ENCODE results near the gene TBL3. TPM values are rescaled to one million over a fixed set of nuclear protein-coding genes. Genes with fewer than 3 reads are reported as not detected.
"Not testable (repeated sequence)": the region's sequence is repeated elsewhere in the genome, so short reads cannot be mapped to it uniquely, and the experiment has no call there.

The TBL3 gene
- total and polyA plus RNA-seq, 2 donors, result 28.4 to 52.3 TPM

DNA sequence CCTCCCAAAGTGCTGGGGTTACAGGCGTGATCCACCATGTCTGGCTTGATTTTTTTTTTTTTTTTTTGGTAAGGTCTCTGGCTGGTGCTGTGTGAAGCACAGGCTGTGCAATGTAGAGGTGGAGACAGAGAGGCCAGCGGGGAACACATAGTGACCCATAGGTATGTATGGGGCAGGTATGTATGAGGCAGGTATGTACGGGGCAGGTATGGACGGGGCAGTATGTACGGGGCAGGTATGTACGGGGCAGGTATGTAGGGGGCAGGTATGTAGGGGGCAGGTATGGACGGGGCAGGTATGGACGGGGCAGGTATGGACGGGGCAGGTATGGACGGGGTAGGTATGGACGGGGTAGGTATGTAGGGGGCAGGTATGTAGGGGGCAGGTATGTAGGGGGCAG, 22.3 kb upstream of the TBL3 start:
- H3K27ac ChIP-seq (ENCODE audit: low read depth in 1 of 2, low read length in 1 of 2), result no peak overlapping the region
- no peak for DNase-seq (ENCODE audit: low read depth in 6 of 9, low spot score in 9 of 9)
- WGBS, result 98% methylated on average over 11 of the region's 11 CpGs
- H3K4me1 ChIP-seq (ENCODE audit: control insufficient read depth in 2 of 2, insufficient read depth in 2 of 2, low read length in 2 of 2), result no peaks in the 10 kb centered on the region
- H3K9me3 ChIP-seq (ENCODE audit: control insufficient read depth in 2 of 2, insufficient read depth in 1 of 2, low read length in 1 of 2), result no peaks in the 10 kb centered on the region
- no peak overlapping the region for H3K4me3 ChIP-seq (ENCODE audit: low read length in 2 of 2)
- H3K36me3 ChIP-seq (ENCODE audit: control insufficient read depth in 2 of 2, insufficient read depth in 2 of 2, low read length in 1 of 2), result no peaks in the 10 kb centered on the region
- H3K27me3 ChIP-seq (ENCODE audit: control insufficient read depth in 2 of 2, insufficient read depth in 1 of 2, low read length in 1 of 2), result peaks cover 0 to 6% of the 10 kb centered on the region in 2 donors

DNA sequence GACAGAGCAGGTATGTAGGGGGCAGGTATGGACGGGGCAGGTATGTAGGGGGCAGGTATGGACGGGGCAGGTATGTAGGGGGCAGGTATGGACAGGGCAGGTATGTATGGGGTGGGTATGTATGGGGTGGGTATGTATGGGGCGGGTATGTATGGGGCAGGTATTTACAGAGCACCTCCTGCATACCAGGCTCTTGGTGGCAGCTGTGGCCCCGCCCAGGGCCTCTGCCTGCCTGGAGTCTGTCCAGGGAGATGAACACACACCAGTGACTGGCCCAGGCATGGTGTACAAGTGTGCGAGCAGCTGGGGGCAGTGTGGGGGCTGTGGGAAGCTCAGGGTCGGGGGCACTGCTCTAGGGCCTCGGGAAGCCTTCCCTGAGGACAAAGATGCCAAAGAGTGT, 21.8 kb upstream of the TBL3 start:
- peaks cover 0 to 8% of the 10 kb centered on the region in 2 donors for H3K27me3 ChIP-seq (ENCODE audit: control insufficient read depth in 2 of 2, insufficient read depth in 1 of 2, low read length in 1 of 2)
- H3K36me3 ChIP-seq (ENCODE audit: control insufficient read depth in 2 of 2, insufficient read depth in 2 of 2, low read length in 1 of 2), result no peaks in the 10 kb centered on the region
- WGBS, result 93% methylated on average over 7 of the region's 7 CpGs
- H3K4me1 ChIP-seq (ENCODE audit: control insufficient read depth in 2 of 2, insufficient read depth in 2 of 2, low read length in 2 of 2), result no peaks in the 10 kb centered on the region
- H3K27ac ChIP-seq (ENCODE audit: low read depth in 1 of 2, low read length in 1 of 2), result no peak overlapping the region
- H3K9me3 ChIP-seq (ENCODE audit: control insufficient read depth in 2 of 2, insufficient read depth in 1 of 2, low read length in 1 of 2), result no peaks in the 10 kb centered on the region
- H3K4me3 ChIP-seq (ENCODE audit: low read length in 2 of 2), result no peak overlapping the region
- DNase-seq (ENCODE audit: low read depth in 6 of 9, low spot score in 9 of 9), result no peak

DNA sequence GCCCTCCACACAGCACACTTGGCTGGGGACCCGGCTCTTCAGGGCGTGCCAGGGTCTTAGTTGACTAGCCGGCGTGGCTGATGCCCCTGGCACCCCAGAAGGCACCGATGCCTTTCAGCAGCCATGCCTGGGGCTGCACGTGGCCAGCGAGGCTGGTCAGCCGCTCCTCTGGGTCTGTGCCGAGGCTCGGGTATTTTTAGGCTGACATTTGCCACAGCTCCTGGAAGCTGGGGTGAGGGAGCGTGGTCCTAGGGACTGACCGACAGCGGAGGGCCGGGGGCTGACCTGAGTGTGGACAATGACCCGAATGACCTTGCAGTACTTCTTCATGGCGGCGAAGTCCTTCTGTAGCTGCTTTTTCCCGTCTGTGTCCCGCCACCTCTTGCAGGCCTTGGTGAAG, 21.3 kb upstream of the TBL3 start:
- WGBS, result 95% methylated on average over 19 of the region's 19 CpGs
- Histone ChIP-seq H3K36me3 (ENCODE audit: control insufficient read depth in 2 of 2, insufficient read depth in 2 of 2, low read length in 1 of 2) (no peaks in the 10 kb centered on the region), H3K27ac (ENCODE audit: low read depth in 1 of 2, low read length in 1 of 2) (no peak overlapping the region), H3K9me3 (ENCODE audit: control insufficient read depth in 2 of 2, insufficient read depth in 1 of 2, low read length in 1 of 2) (no peaks in the 10 kb centered on the region), H3K4me3 (ENCODE audit: low read length in 2 of 2) (no peak overlapping the region), H3K4me1 (ENCODE audit: control insufficient read depth in 2 of 2, insufficient read depth in 2 of 2, low read length in 2 of 2) (no peaks in the 10 kb centered on the region), H3K27me3 (ENCODE audit: control insufficient read depth in 2 of 2, insufficient read depth in 1 of 2, low read length in 1 of 2) (peaks cover 0 to 8% of the 10 kb centered on the region in 2 donors)
- no peak for DNase-seq (ENCODE audit: low read depth in 6 of 9, low spot score in 9 of 9)

DNA sequence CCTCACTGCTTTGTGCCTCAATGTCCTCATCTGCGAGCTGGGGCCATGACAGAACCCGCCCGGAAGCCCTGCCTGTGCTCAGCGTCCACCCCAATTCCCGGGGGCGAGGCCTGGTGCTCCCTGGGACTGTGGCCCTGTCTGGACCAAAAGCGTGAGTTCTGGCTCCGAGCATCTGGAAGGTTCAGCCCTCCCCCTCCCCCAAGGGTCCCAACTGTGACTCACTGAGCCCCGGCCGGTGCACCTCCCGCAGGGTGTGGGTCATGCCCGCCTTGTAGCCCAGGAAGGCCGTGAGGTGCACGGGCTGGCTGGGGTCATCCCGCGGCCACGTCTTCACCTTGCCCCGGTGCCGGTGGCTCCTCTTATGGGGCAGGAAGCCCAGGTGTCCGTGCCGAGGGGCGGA, 18.1 kb upstream of the TBL3 start:
- no peak overlapping the region for H3K27ac ChIP-seq (ENCODE audit: low read depth in 1 of 2, low read length in 1 of 2)
- no peak for DNase-seq (ENCODE audit: low read depth in 6 of 9, low spot score in 9 of 9)
- H3K27me3 ChIP-seq (ENCODE audit: control insufficient read depth in 2 of 2, insufficient read depth in 1 of 2, low read length in 1 of 2), result peaks cover 1 to 17% of the 10 kb centered on the region in 2 donors
- H3K9me3 ChIP-seq (ENCODE audit: control insufficient read depth in 2 of 2, insufficient read depth in 1 of 2, low read length in 1 of 2), result peaks cover 0 to 1% of the 10 kb centered on the region in 2 donors
- H3K4me3 ChIP-seq (ENCODE audit: low read length in 2 of 2), result no peak overlapping the region
- H3K4me1 ChIP-seq (ENCODE audit: control insufficient read depth in 2 of 2, insufficient read depth in 2 of 2, low read length in 2 of 2), result peaks cover 0 to 1% of the 10 kb centered on the region in 2 donors
- no peaks in the 10 kb centered on the region for H3K36me3 ChIP-seq (ENCODE audit: control insufficient read depth in 2 of 2, insufficient read depth in 2 of 2, low read length in 1 of 2)
- 94% methylated on average over 22 of the region's 22 CpGs for WGBS

DNA sequence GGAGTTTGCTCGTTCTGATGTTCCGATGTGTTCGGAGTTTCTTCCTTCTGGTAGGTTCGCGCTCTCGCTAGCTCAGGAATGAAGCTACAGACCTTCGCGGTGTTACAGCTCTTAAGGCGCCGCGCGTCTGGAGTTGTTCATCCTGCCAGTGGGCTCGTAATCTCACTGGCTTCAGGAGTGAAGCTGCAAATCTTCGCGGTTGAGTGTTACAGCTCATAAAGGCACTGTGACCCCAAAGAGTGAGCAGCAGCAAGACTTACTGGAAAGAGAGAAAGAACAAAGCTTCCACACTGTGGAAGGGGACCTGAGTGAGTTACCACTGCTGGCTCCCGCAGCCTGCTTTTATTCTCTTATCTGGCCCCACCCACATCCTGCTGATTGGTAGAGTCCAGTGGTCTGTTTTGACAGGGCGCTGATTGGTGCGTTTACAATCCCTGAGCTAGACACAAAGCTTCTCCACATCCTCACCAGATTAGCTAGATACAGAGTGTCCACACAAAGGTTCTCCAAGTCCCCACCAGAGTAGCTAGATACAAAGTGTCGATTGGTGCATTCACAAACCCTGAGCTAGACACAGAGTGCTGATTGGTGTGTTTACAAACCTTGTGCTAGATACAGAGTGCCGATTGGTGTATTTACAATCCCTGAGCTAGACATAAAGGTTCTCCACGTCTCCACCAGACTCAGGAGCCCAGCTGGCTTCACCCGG, 14.3 kb upstream of the TBL3 start:
- WGBS, result 95% methylated on average over 22 of the region's 22 CpGs
- not testable (repeated sequence) for H3K4me3 ChIP-seq (ENCODE audit: low read length in 2 of 2)

DNA sequence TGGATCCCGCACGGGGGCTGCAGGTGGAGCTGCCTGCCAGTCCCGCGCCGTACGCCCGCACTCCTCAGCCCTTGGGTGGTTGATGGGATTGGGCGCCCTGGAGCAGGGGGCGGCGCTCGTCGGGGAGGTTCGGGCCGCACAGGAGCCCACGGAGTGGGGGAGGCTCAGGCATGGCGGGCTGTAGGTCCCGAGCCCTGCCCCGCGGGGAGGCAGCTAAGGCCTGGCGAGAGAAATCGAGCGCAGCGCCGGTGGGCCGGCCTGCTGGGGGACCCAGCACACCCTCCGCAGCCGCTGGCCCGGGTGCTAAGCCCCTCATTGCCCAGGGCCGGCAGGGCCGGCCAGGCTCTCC, 13.7 kb upstream of the TBL3 start:
- not testable (repeated sequence) for DNase-seq (ENCODE audit: low read depth in 6 of 9, low spot score in 9 of 9); H3K27ac ChIP-seq (ENCODE audit: low read depth in 1 of 2, low read length in 1 of 2); H3K4me3 ChIP-seq (ENCODE audit: low read length in 2 of 2); H3K9me3 ChIP-seq (ENCODE audit: control insufficient read depth in 2 of 2, insufficient read depth in 1 of 2, low read length in 1 of 2)
- H3K4me1 ChIP-seq (ENCODE audit: control insufficient read depth in 2 of 2, insufficient read depth in 2 of 2, low read length in 2 of 2), result peaks cover 9 to 29% of the 10 kb centered on the region in 2 donors
- peaks cover 19 to 28% of the 10 kb centered on the region in 2 donors for H3K36me3 ChIP-seq (ENCODE audit: control insufficient read depth in 2 of 2, insufficient read depth in 2 of 2, low read length in 1 of 2)
- 79% methylated on average over 30 of the region's 30 CpGs for WGBS
- H3K27me3 ChIP-seq (ENCODE audit: control insufficient read depth in 2 of 2, insufficient read depth in 1 of 2, low read length in 1 of 2), result peaks cover 2 to 15% of the 10 kb centered on the region in 2 donors

More for the DNA sequence above, 14.3 kb upstream of the TBL3 start:
- not testable (repeated sequence) for H3K27ac ChIP-seq (ENCODE audit: low read depth in 1 of 2, low read length in 1 of 2); H3K9me3 ChIP-seq (ENCODE audit: control insufficient read depth in 2 of 2, insufficient read depth in 1 of 2, low read length in 1 of 2); DNase-seq (ENCODE audit: low read depth in 6 of 9, low spot score in 9 of 9)
- Histone ChIP-seq H3K4me1 (ENCODE audit: control insufficient read depth in 2 of 2, insufficient read depth in 2 of 2, low read length in 2 of 2) (peaks cover 9 to 24% of the 10 kb centered on the region in 2 donors), H3K27me3 (ENCODE audit: control insufficient read depth in 2 of 2, insufficient read depth in 1 of 2, low read length in 1 of 2) (peaks cover 2 to 19% of the 10 kb centered on the region in 2 donors), H3K36me3 (ENCODE audit: control insufficient read depth in 2 of 2, insufficient read depth in 2 of 2, low read length in 1 of 2) (peaks cover 14 to 22% of the 10 kb centered on the region in 2 donors)

DNA sequence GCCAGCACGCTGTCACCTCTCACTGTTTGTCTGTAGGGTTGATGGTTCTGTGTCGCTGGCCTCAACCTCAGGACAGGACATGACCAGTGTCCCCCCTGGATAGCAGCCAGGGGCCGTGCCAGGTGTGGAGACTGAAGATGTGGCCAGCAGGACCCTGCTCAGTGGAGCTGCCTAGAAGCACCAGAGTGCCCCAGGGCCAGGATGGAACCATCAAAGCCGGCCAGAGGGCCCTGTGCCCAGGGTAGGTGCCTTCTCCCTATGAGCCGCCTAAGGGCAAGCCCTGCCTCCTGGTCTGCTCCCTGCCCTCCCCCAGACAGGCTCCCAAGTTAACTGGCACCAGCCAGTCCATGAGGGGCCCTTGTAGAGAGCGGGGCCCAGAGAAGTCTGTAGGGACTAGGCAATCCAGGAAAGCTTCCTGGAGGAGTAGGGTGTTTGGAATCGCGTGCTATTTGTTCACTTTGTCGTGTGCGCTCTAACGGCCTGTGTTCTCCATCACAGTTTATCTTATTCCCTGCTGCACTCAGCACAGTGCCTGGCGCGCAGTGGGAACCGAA, 13.1 kb upstream of the TBL3 start:
- no peak overlapping the region for H3K27ac ChIP-seq (ENCODE audit: low read depth in 1 of 2, low read length in 1 of 2)
- H3K36me3 ChIP-seq (ENCODE audit: control insufficient read depth in 2 of 2, insufficient read depth in 2 of 2, low read length in 1 of 2), result peaks cover 19 to 33% of the 10 kb centered on the region in 2 donors
- no peak for DNase-seq (ENCODE audit: low read depth in 6 of 9, low spot score in 9 of 9)
- peaks cover 0 to 1% of the 10 kb centered on the region in 2 donors for H3K9me3 ChIP-seq (ENCODE audit: control insufficient read depth in 2 of 2, insufficient read depth in 1 of 2, low read length in 1 of 2)
- peak overlapping the region in 1 of 2 donors; percentile 92 for H3K4me3 ChIP-seq (ENCODE audit: low read length in 2 of 2)
- peaks cover 9 to 36% of the 10 kb centered on the region in 2 donors for H3K4me1 ChIP-seq (ENCODE audit: control insufficient read depth in 2 of 2, insufficient read depth in 2 of 2, low read length in 2 of 2)
- H3K27me3 ChIP-seq (ENCODE audit: control insufficient read depth in 2 of 2, insufficient read depth in 1 of 2, low read length in 1 of 2), result peaks cover 2 to 15% of the 10 kb centered on the region in 2 donors
- 49% methylated on average over 14 of the region's 14 CpGs for WGBS

DNA sequence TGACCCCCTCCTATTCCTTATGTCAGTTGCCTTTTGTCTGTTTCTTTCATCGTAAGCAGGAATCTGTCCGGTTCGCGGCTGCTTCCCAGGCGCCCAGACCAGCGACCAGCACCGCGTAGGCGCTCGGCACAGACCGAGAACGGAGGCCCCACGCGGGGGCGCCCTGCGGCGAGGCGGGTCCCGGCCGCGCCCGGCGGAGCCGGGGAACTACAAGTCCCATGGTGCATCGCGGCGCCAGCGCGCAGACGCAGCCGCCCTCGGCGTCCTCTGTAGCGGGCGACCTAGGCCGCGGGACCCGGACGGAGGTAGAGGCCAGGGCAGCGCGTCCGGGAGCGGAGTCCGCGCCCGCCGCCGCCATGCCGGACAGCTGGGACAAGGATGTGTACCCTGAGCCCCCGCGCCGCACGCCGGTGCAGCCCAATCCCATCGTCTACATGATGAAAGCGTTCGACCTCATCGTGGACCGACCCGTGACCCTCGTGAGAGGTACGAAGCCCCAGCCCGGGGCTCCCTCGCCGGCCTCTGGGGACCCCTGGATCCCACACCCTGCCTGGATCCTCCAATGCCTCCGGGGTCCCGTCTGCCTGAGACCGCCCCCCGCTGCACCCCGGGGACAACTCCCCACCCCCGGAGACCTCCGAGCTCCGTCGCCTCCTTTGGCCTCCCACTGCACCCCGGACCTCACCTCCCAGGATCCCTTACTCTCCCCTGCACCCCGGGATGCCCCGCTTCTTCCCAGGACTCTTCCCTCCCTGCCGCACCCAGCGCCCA, 12.4 kb upstream of the TBL3 start, which contains the start of gene NDUFB10:
Gene NDUFB10 (plus strand): TSS at position 270 of the 771 bp plus-strand sequence. CDS start 87 bp downstream, at position 357.
- DNase-seq (ENCODE audit: low read depth in 6 of 9, low spot score in 9 of 9), result peak; percentile 66 to 94 (median 84)
- peak within 1 kb of the TSS; percentile 55 to 77 for H3K27ac ChIP-seq (ENCODE audit: low read depth in 1 of 2, low read length in 1 of 2)
- peaks cover 0 to 1% of the 10 kb centered on the region in 2 donors for H3K9me3 ChIP-seq (ENCODE audit: control insufficient read depth in 2 of 2, insufficient read depth in 1 of 2, low read length in 1 of 2)
- peaks cover 9 to 39% of the 10 kb centered on the region in 2 donors for H3K4me1 ChIP-seq (ENCODE audit: control insufficient read depth in 2 of 2, insufficient read depth in 2 of 2, low read length in 2 of 2)
- under 1% methylated on average over 79 of the region's 79 CpGs for WGBS
- peaks cover 2 to 15% of the 10 kb centered on the region in 2 donors for H3K27me3 ChIP-seq (ENCODE audit: control insufficient read depth in 2 of 2, insufficient read depth in 1 of 2, low read length in 1 of 2)
- peaks cover 19 to 34% of the 10 kb centered on the region in 2 donors for H3K36me3 ChIP-seq (ENCODE audit: control insufficient read depth in 2 of 2, insufficient read depth in 2 of 2, low read length in 1 of 2)
- peak within 1 kb of the TSS; percentile 87 to 92 for H3K4me3 ChIP-seq (ENCODE audit: low read length in 2 of 2)
